Right renal cortex interstitium (tissue), 3 donors: ENCODE data around the gene ZNF92. TPM values are rescaled to one million over a fixed set of nuclear protein-coding genes. Genes with fewer than 3 reads are reported as not detected.
"Not testable (repeated sequence)": the region's sequence is repeated elsewhere in the genome, so short reads cannot be mapped to it uniquely, and the experiment has no call there.

Experiments
- DNase-seq, 3 donors: peaks; one replicate each; pipeline ENCODE4 v3.0.0-alpha.2; 2013; ENCODE audit warnings: low read depth in 3 of 3, low spot score in 2 of 3
- polyA plus RNA-seq, 3 donors: library from polyadenylated mRNA; unstranded; fragments of 120-200 nt; gene quantifications; one replicate each; pipeline ENCODE4 v1.2.1, GENCODE V29; 2013; ENCODE audit not compliant: insufficient read length in 3 of 3

The ZNF92 gene
- polyA plus RNA-seq, 3 donors: 23.3 to 29.1 (median 27.6) TPM

GRCh38 chr7:65422670-65423069, 49.0 kb downstream of the ZNF92 start:
- no peak for DNase-seq

- not testable (repeated sequence) for DNase-seq
Measured at GRCh38 chr7:65423286-65423685, 49.6 kb downstream of the ZNF92 start.

GRCh38 chr7:65429642-65430343, 56.1 kb downstream of the ZNF92 start:
- DNase-seq: no peak

- no peak for DNase-seq
Measured at GRCh38 chr7:65430344-65431186, 56.9 kb downstream of the ZNF92 start.

- no peak for DNase-seq
Measured at GRCh38 chr7:65434307-65434706, 60.7 kb downstream of the ZNF92 start.

- no peak for DNase-seq
Measured at GRCh38 chr7:65436163-65436562, 62.5 kb downstream of the ZNF92 start.

GRCh38 chr7:65438598-65438997, 64.9 kb downstream of the ZNF92 start:
- no peak for DNase-seq

- DNase-seq: no peak
Measured at GRCh38 chr7:65441010-65441409, 67.4 kb downstream of the ZNF92 start.

GRCh38 chr7:65444205-65444842, 70.7 kb downstream of the ZNF92 start:
- DNase-seq: no peak

- DNase-seq: no peak
Measured at GRCh38 chr7:65444899-65445823, 71.5 kb downstream of the ZNF92 start.

- DNase-seq: not testable (repeated sequence)
Measured at GRCh38 chr7:65447041-65447440, 73.4 kb downstream of the ZNF92 start.

GRCh38 chr7:65448816-65449504, 75.3 kb downstream of the ZNF92 start:
- no peak for DNase-seq

GRCh38 chr7:65449505-65449852, 75.8 kb downstream of the ZNF92 start:
- DNase-seq: no peak
